ENCODE data around the gene MED31.
"Not testable (repeated sequence)": the region's sequence is repeated elsewhere in the genome, so short reads cannot be mapped to it uniquely, and the experiment has no call there.

The MED31 gene

GRCh38 chr17:6627019-6627418, 24.4 kb downstream of the MED31 start:
- no peak for DNase-seq (ENCODE audit: low spot score)

- DNase-seq (ENCODE audit: low spot score): no peak
Observed at GRCh38 chr17:6626616-6627015, 24.8 kb downstream of the MED31 start.

- no peak for DNase-seq (ENCODE audit: low spot score)
Observed at GRCh38 chr17:6623941-6624340, 27.5 kb downstream of the MED31 start.

DNA sequence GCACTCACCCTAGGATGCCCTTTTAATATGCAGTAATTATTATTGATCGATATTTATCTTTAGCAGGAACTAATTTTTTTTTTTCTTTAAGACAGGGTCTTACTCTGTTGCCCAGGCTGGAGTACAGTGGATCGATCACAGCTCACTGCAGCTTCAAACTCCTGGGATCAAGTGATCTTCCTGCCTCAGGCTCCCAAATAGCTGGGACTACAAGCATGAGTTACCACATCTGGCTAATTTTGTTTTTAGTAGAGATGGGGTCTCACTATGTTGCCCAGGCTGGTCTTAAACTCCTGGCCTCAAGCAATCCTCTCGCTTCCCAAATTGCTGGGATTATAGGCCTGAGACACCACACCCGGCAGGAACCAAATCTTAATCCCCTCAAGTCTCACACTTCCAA, 40.2 kb downstream of the MED31 start:
- DNase-seq (ENCODE audit: low spot score): no peak

DNA sequence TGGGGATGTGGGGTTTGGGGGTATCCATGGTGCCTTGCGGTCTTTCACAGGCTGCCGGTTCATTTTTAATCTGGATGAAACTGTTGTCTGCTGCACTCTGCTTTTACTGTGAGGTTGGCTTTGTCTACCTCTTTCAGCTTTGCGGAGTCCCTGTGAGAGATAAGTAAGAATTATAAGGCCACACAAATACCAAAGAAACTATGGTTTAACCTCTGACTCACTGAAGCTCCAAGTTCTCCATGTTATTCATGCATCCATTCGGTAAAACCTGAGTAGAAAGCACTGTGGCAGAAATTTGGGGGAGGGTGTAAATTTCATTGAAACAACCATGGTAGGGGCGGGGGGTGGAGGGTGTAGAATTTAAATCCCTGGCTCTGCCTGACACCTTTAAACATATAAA, 41.4 kb downstream of the MED31 start:
- no peak for DNase-seq (ENCODE audit: low spot score)

DNA sequence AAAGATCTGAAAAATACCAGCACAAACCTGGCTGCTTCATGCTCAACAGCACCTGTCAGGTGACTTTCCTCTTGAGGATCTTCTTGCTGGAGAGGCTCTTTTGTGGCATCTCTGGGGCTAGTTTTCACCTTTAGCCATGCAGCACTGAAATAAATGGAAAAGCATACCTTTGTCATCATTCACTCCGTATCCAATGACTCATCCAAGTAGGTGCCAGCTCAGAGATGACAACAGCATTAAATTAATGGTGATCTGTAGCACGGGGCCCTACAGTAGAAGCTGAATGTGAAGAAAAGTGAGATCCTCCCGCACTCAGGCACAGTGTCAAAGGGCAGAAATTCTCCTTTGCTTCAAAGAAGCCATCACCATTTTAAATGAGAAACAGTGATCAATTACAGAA, 43.1 kb downstream of the MED31 start:
- no peak for DNase-seq (ENCODE audit: low spot score)

GRCh38 chr17:6605142-6605541, 46.3 kb downstream of the MED31 start:
- no peak for DNase-seq (ENCODE audit: low spot score)

DNA sequence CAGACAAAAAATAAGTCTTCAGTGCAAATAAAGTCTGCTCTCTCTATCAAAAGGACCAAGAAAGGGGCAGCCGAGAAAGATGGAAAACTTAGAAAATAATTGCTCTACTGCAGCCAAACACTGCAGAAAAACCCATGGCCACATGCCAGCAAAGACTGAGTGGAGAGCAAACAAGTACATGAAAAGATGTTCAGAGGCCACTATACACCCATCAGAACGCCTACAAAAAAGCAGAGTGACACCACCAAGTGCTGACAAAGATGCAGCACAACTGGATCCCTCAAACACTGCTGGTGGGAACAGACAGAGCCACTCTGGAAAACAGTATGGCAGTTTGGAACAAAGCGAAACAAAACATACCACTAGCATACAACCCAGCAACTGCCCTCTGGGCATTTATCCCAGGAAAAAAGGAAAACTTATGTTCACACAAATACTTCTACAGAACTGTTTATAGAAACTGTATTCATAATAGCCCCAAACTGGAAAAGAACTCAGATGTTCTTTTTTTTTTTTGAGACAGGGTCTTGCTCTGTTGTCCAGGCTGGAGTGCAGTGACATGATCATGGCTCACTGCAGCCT, 47.6 kb downstream of the MED31 start:
- DNase-seq (ENCODE audit: low spot score): no peak

DNA sequence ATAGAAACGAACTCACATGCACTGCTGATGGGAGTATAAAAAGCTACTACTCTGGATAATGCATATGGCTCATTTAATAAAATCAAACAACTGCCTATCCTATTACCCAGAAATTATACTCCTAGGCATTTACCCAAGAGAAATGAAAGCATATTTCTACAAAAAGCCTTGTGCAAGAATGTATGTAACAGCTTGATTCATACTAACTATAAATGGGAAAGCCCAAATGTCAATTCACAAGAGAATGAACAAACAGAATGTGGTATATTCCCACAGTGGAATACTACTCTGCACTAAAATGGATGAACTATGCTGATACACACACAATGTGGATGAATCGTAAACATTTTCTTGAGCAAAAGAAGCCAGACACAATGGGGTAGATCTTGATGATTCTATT, 49.3 kb downstream of the MED31 start:
- no peak for DNase-seq (ENCODE audit: low spot score)

GRCh38 chr17:6599364-6599763, 52.0 kb downstream of the MED31 start:
- DNase-seq (ENCODE audit: low spot score): no peak

- no peak for DNase-seq (ENCODE audit: low spot score)
Observed at GRCh38 chr17:6597727-6598126, 53.7 kb downstream of the MED31 start.

DNA sequence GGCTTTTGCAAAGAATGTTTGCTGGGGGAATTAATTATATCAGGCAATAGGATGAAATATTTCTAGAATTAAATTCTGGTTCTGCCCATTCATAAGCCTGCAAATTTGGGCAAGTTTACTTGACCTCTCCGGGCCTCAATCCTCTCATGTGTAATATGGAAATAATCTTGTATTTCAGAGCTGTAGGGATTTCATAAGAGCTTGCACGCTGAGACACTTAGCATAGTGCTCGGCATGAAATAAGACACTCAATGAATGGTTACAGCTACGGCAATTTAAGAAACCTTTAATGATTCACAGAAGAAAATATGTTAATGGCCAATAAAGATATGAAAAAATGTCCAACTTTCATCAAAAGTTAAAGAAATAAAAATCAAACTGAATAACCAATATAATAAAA, 54.5 kb downstream of the MED31 start:
- DNase-seq (ENCODE audit: low spot score): no peak

GRCh38 chr17:6596511-6596910, 54.9 kb downstream of the MED31 start:
- DNase-seq (ENCODE audit: low spot score): no peak

GRCh38 chr17:6596081-6596480, 55.3 kb downstream of the MED31 start:
- no peak for DNase-seq (ENCODE audit: low spot score)

GRCh38 chr17:6593371-6593770, 58.0 kb downstream of the MED31 start:
- DNase-seq (ENCODE audit: low spot score): not testable (repeated sequence)

Small RNA genes lying within 50 kb of the gene (small RNA-seq; reads per million reads assigned to genes)
- gene MIR4520-1 (0 reads per million in 2 experiments), gene RNA5SP435 (0.10 to 0.40 reads per million in 2 experiments)

All from SK-N-DZ (cell line).